Thyroid gland (tissue), 4 donors: Measurements from ENCODE around the gene USP24.

Source experiments
- POLR2A ChIP-seq, 2 donors: fragments of 450-650 bp; IDR thresholded peaks; one replicate each; pipeline ENCODE4 v1.6.1; 2017; ENCODE audit warnings: antibody characterized with exemption in 2 of 2, mild to moderate bottlenecking in 2 of 2, moderate library complexity in 1 of 2
- TF ChIP-seq, protein P1 (sequence below), 6 experiments: fragments of 200-600 bp in 3 of 6; fragments of 450-650 bp in 3 of 6; sonication (generic) in 3 of 6; IDR thresholded peaks; one replicate each; pipeline ENCODE4 v1.5.1; 2016 to 2019; ENCODE audit warnings: antibody characterized with exemption in 6 of 6, mild to moderate bottlenecking in 2 of 6, inconsistent platforms in 1 of 6, moderate library complexity in 1 of 6

DNA sequence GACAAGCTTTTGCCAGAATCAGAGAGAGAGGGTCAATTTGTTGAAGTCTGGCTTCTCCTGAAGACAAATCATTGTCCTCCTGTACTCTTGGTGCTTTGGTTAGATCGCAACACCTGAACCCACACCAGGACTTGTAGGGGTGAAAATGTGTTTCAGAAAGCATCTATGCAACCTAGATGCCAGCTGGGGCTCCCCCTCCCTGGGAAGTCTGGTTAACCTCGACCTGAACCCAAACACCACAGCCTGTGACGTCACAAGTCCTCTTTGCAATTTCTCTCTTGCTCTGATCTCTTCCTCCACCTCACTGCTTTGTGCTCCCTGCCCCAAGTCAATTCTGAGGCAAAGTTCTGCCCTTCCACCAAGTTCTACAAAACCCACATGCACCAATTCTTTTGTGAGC lies 42.8 kb upstream of the USP24 start:
- TF ChIP-seq POLR2A (IDR thresholded peaks at IDR 0.05), result no peak
- TF ChIP-seq, protein P1, sequence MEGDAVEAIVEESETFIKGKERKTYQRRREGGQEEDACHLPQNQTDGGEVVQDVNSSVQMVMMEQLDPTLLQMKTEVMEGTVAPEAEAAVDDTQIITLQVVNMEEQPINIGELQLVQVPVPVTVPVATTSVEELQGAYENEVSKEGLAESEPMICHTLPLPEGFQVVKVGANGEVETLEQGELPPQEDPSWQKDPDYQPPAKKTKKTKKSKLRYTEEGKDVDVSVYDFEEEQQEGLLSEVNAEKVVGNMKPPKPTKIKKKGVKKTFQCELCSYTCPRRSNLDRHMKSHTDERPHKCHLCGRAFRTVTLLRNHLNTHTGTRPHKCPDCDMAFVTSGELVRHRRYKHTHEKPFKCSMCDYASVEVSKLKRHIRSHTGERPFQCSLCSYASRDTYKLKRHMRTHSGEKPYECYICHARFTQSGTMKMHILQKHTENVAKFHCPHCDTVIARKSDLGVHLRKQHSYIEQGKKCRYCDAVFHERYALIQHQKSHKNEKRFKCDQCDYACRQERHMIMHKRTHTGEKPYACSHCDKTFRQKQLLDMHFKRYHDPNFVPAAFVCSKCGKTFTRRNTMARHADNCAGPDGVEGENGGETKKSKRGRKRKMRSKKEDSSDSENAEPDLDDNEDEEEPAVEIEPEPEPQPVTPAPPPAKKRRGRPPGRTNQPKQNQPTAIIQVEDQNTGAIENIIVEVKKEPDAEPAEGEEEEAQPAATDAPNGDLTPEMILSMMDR (IDR thresholded peaks at IDR 0.05), result no peak
